ENCODE data around the gene GRIN3B.
"Not testable (repeated sequence)": the region's sequence is repeated elsewhere in the genome, so short reads cannot be mapped to it uniquely, and the experiment has no call there.

GRIN3B gene

GRCh38 chr19:1000095-1000494 lies at the start of gene GRIN3B:
Gene GRIN3B, plus strand, starts transcription at chr19:1000419. Its CDS starts 19 bp downstream, at chr19:1000438.
- intact Hi-C loops (cut with micrococcal nuclease), result no loop called here
- H3K4me3 Mint-ChIP-seq, result peak within 1 kb of the TSS; percentile 72
- peaks cover 78% of the 10 kb centered on the region for H3K27me3 Mint-ChIP-seq
- H3K9me3 Mint-ChIP-seq, result no peaks in the 10 kb centered on the region
- no peaks in the 10 kb centered on the region for H3K36me3 Mint-ChIP-seq (ENCODE audit: low read depth)
- H3K27ac Mint-ChIP-seq, result peak within 1 kb of the TSS; percentile 42
- H3K4me1 Mint-ChIP-seq (ENCODE audit: low read depth), result peaks cover 23% of the 10 kb centered on the region

GRCh38 chr19:952049-952679 lies 48.1 kb upstream of the GRIN3B start:
- Mint-ChIP-seq H3K27me3 (no peaks in the 10 kb centered on the region), H3K4me1 (ENCODE audit: low read depth) (peaks cover 87% of the 10 kb centered on the region), H3K36me3 (ENCODE audit: low read depth) (peaks cover 66% of the 10 kb centered on the region), H3K27ac (peak overlapping the region; percentile 98), H3K4me3 (peak overlapping the region; percentile 76), H3K9me3 (no peaks in the 10 kb centered on the region)
- intact Hi-C loops (cut with micrococcal nuclease), result no loop called here

- H3K4me3 Mint-ChIP-seq, result peak overlapping the region; percentile 76
- H3K27me3 Mint-ChIP-seq, result no peaks in the 10 kb centered on the region
- intact Hi-C loops (cut with micrococcal nuclease), result no loop called here
- peaks cover 86% of the 10 kb centered on the region for H3K4me1 Mint-ChIP-seq (ENCODE audit: low read depth)
- peaks cover 65% of the 10 kb centered on the region for H3K36me3 Mint-ChIP-seq (ENCODE audit: low read depth)
- H3K27ac Mint-ChIP-seq, result peak overlapping the region; percentile 98
- H3K9me3 Mint-ChIP-seq, result no peaks in the 10 kb centered on the region
These were observed 47.4 kb upstream of the GRIN3B start for GRCh38 chr19:952680-953444.

- peak overlapping the region; percentile 76 for H3K4me3 Mint-ChIP-seq
- H3K27me3 Mint-ChIP-seq, result no peaks in the 10 kb centered on the region
- peaks cover 84% of the 10 kb centered on the region for H3K4me1 Mint-ChIP-seq (ENCODE audit: low read depth)
- intact Hi-C loops (cut with micrococcal nuclease), result no loop called here
- H3K27ac Mint-ChIP-seq, result peak overlapping the region; percentile 98
- peaks cover 65% of the 10 kb centered on the region for H3K36me3 Mint-ChIP-seq (ENCODE audit: low read depth)
- H3K9me3 Mint-ChIP-seq, result no peaks in the 10 kb centered on the region
These were observed 46.6 kb upstream of the GRIN3B start for GRCh38 chr19:953445-954271.

GRCh38 chr19:954272-954671 lies 45.9 kb upstream of the GRIN3B start:
- Mint-ChIP-seq H3K27ac (peak overlapping the region; percentile 24), H3K27me3 (no peaks in the 10 kb centered on the region)

GRCh38 chr19:954672-955494 lies 45.3 kb upstream of the GRIN3B start:
- intact Hi-C loops (cut with micrococcal nuclease), result no loop called here
- H3K4me3 Mint-ChIP-seq, result no peak overlapping the region
- H3K27ac Mint-ChIP-seq, result peak overlapping the region; percentile 24

More at GRCh38 chr19:954272-954671, 45.9 kb upstream of the GRIN3B start:
- Mint-ChIP-seq H3K4me3 (no peak overlapping the region), H3K4me1 (ENCODE audit: low read depth) (peaks cover 84% of the 10 kb centered on the region), H3K36me3 (ENCODE audit: low read depth) (peaks cover 68% of the 10 kb centered on the region), H3K9me3 (no peaks in the 10 kb centered on the region)
- intact Hi-C loops (cut with micrococcal nuclease), result no loop called here

GRCh38 chr19:955803-956765 lies 44.1 kb upstream of the GRIN3B start:
- H3K4me1 Mint-ChIP-seq (ENCODE audit: low read depth), result peaks cover 79% of the 10 kb centered on the region
- intact Hi-C loops (cut with micrococcal nuclease), result no loop called here
- no peaks in the 10 kb centered on the region for H3K27me3 Mint-ChIP-seq
- H3K4me3 Mint-ChIP-seq, result no peak overlapping the region
- H3K36me3 Mint-ChIP-seq (ENCODE audit: low read depth), result peaks cover 79% of the 10 kb centered on the region
- no peaks in the 10 kb centered on the region for H3K9me3 Mint-ChIP-seq
- no peak overlapping the region for H3K27ac Mint-ChIP-seq

More at GRCh38 chr19:954672-955494, 45.3 kb upstream of the GRIN3B start:
- H3K36me3 Mint-ChIP-seq (ENCODE audit: low read depth), result peaks cover 69% of the 10 kb centered on the region
- H3K4me1 Mint-ChIP-seq (ENCODE audit: low read depth), result peaks cover 84% of the 10 kb centered on the region
- no peaks in the 10 kb centered on the region for H3K27me3 Mint-ChIP-seq
- no peaks in the 10 kb centered on the region for H3K9me3 Mint-ChIP-seq

GRCh38 chr19:956766-957440 lies 43.3 kb upstream of the GRIN3B start:
- intact Hi-C loops (cut with micrococcal nuclease), result no loop called here

GRCh38 chr19:957578-957977 lies 42.6 kb upstream of the GRIN3B start:
- Mint-ChIP-seq H3K4me1 (ENCODE audit: low read depth) (peaks cover 80% of the 10 kb centered on the region), H3K36me3 (ENCODE audit: low read depth) (peaks cover 94% of the 10 kb centered on the region)
- H3K27me3 Mint-ChIP-seq; H3K4me3 Mint-ChIP-seq; H3K27ac Mint-ChIP-seq; intact Hi-C loops (cut with micrococcal nuclease); H3K9me3 Mint-ChIP-seq: not testable (repeated sequence)

More at GRCh38 chr19:956766-957440, 43.3 kb upstream of the GRIN3B start:
- no peaks in the 10 kb centered on the region for H3K27me3 Mint-ChIP-seq
- H3K4me1 Mint-ChIP-seq (ENCODE audit: low read depth), result peaks cover 79% of the 10 kb centered on the region
- H3K36me3 Mint-ChIP-seq (ENCODE audit: low read depth), result peaks cover 87% of the 10 kb centered on the region
- no peak overlapping the region for H3K27ac Mint-ChIP-seq
- no peaks in the 10 kb centered on the region for H3K9me3 Mint-ChIP-seq
- H3K4me3 Mint-ChIP-seq, result no peak overlapping the region

- Mint-ChIP-seq H3K27me3 (no peaks in the 10 kb centered on the region), H3K4me3 (no peak overlapping the region), H3K4me1 (ENCODE audit: low read depth) (peaks cover 69% of the 10 kb centered on the region), H3K27ac (peak overlapping the region; percentile 35), H3K36me3 (ENCODE audit: low read depth) (peaks cover 98% of the 10 kb centered on the region), H3K9me3 (no peaks in the 10 kb centered on the region)
- intact Hi-C loops (cut with micrococcal nuclease), result no loop called here
These were observed 41.0 kb upstream of the GRIN3B start for GRCh38 chr19:958967-959855.

- Mint-ChIP-seq H3K27me3 (no peaks in the 10 kb centered on the region), H3K36me3 (ENCODE audit: low read depth) (peaks cover 98% of the 10 kb centered on the region), H3K9me3 (no peaks in the 10 kb centered on the region), H3K4me1 (ENCODE audit: low read depth) (peaks cover 61% of the 10 kb centered on the region), H3K4me3 (no peak overlapping the region), H3K27ac (no peak overlapping the region)
- intact Hi-C loops (cut with micrococcal nuclease), result no loop called here
These were observed 40.2 kb upstream of the GRIN3B start for GRCh38 chr19:960020-960419.

Data from dendritic cell treated with granulocyte-macrophage colony-stimulating factor and Interleukin-4, amounts not matched to agents 40 ng/mL and 50 ng/mL, for 4 days (primary cell).